Melanocyte of skin (primary cell): Measurements from ENCODE around the gene OLIG3. TPM values are rescaled to one million over a fixed set of nuclear protein-coding genes. Genes with fewer than 3 reads are reported as not detected.

Source experiments
- total RNA-seq, 2 donors: library from RNA; depleted of rRNA; stranded (reverse); fragments of >200 nt; gene quantifications; 2 replicates each; pipeline ENCODE4 v1.2.3, GENCODE V29; 2012

Gene OLIG3
- total RNA-seq, result not detected

GRCh38 chr6:137494281-137494987 lies at the start of gene OLIG3:
OLIG3 (minus strand) TSS chr6:137494394; CDS start chr6:137494170, 224 bp downstream.

